Measurements from ENCODE around the gene GEMIN7. TPM values are rescaled to one million over a fixed set of nuclear protein-coding genes. Genes with fewer than 3 reads are reported as not detected.

GEMIN7 gene
- polyA plus RNA-seq, 1 donor (not counting 4 experiments of a cell fraction or from before 2014, with no cell fraction given) = 23.7 TPM

DNA sequence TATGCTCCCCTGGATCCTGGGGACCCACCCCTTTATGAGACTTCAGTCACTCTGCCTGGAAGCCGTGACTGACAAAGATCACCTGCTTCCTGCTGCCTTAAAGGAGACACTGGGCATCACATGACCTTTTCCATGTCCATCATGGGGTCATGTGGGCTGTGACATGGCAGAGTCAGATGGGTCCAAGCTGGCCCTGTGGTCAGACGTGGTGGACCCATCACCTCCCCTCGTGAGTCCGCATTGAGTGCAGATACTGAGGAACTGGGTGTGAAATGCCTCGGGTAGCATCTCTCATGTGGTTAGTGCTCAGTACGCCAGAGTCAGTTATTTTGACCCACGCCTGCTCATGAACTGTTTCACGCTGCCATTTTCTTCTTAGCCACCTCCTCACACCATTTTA, 54.6 kb downstream of the GEMIN7 start:
- Histone ChIP-seq H3K4me3 (ENCODE audit: control insufficient read depth in 2 of 3, extremely low read depth in 1 of 3, insufficient read depth in 2 of 3, low read depth in 1 of 3, low read length in 3 of 3) (no peak overlapping the region), H3K27me3 (ENCODE audit: control insufficient read depth, extremely low read depth, insufficient read depth, low read length) (no peaks in the 10 kb centered on the region), H3K9me1 (ENCODE audit: control insufficient read depth, extremely low read depth, insufficient read depth, low read length) (peaks cover 3% of the 10 kb centered on the region), H3K9me3 (ENCODE audit: control insufficient read depth, low read depth, low read length) (no peaks in the 10 kb centered on the region), H3K79me2 (ENCODE audit: control insufficient read depth, insufficient read depth, low read length) (peaks cover 35% of the 10 kb centered on the region), H3K4me1 (ENCODE audit: control insufficient read depth, extremely low read depth, insufficient read depth, low read length) (peaks cover 2% of the 10 kb centered on the region), H3K27ac (ENCODE audit: control insufficient read depth, insufficient read depth, low read length) (no peak overlapping the region), H3K9ac (ENCODE audit: control insufficient read depth, extremely low read depth, insufficient read depth, low read length) (no peak overlapping the region), H3K36me3 (ENCODE audit: control insufficient read depth in 2 of 2, extremely low read depth in 1 of 2, insufficient read depth in 2 of 2, low read length in 2 of 2) (peaks cover 0 to 7% of the 10 kb centered on the region in 2 experiments), H2AFZ (ENCODE audit: control insufficient read depth, low read length) (no peak overlapping the region), H3K4me2 (ENCODE audit: control insufficient read depth, extremely low read depth, insufficient read depth, low read depth, low read length) (no peak overlapping the region), H4K20me1 (ENCODE audit: control insufficient read depth, extremely low read depth, insufficient read depth, low read length) (peaks cover 3% of the 10 kb centered on the region)
- DNase-seq (ENCODE audit: low read depth, low spot score) (no peak), FAIRE-seq (no peak)
- dilution Hi-C loops (cut with MboI; ENCODE audit: extremely low pct_ligation_motif_present, low sequenced_read_pairs) = no loop called here
- TF ChIP-seq, protein P1, sequence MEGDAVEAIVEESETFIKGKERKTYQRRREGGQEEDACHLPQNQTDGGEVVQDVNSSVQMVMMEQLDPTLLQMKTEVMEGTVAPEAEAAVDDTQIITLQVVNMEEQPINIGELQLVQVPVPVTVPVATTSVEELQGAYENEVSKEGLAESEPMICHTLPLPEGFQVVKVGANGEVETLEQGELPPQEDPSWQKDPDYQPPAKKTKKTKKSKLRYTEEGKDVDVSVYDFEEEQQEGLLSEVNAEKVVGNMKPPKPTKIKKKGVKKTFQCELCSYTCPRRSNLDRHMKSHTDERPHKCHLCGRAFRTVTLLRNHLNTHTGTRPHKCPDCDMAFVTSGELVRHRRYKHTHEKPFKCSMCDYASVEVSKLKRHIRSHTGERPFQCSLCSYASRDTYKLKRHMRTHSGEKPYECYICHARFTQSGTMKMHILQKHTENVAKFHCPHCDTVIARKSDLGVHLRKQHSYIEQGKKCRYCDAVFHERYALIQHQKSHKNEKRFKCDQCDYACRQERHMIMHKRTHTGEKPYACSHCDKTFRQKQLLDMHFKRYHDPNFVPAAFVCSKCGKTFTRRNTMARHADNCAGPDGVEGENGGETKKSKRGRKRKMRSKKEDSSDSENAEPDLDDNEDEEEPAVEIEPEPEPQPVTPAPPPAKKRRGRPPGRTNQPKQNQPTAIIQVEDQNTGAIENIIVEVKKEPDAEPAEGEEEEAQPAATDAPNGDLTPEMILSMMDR (optimal IDR thresholded peaks at IDR 0.05 in 1 of 3, IDR thresholded peaks at IDR 0.05 in 1 of 3, conservative IDR thresholded peaks at IDR 0.05 in 1 of 3; ENCODE audit: extremely low read depth in 1 of 3, insufficient read depth in 2 of 3, low read length in 3 of 3) = no peak
- TF ChIP-seq EZH2 (IDR thresholded peaks at IDR 0.05; ENCODE audit: low read length) = no peak

DNA sequence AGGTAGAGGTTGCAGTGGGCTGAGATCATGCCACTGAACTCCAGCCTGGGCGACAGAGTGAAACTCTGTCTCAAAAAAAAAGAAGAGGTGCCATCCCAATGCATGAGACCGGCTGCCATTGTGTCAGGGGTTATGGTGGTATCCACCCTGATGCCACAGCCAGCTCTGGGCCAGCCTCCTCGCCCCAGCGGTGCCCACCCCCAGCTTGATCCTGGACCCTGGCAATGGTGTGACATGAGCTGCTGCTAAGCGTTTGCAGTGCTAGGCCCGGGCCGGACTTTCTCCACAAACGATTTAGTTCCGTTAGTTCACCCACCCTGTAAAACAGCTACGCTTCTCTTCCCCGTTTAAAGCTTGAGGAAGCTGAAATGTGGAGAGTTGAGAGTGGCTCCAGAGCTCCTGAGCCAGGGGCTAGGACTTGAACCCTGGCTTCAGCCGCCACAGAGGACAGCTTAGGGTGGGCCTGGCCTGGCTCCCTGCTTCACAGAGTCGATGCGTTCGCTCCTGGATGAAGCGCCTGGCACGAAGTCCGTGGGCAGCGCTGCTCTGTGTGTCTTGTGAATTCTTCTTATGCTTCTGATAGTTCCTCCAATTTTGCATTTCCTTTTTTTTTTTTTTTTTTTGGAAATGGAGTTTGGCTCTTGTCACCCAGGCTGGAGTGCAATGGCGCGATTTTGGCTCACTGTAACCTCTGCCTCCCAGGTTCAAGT, 56.3 kb downstream of the GEMIN7 start:
- no peaks in the 10 kb centered on the region for H3K27me3 ChIP-seq (ENCODE audit: control insufficient read depth, extremely low read depth, insufficient read depth, low read length)
- peaks cover 2% of the 10 kb centered on the region for H3K4me1 ChIP-seq (ENCODE audit: control insufficient read depth, extremely low read depth, insufficient read depth, low read length)
- TF ChIP-seq, protein P1 (optimal IDR thresholded peaks at IDR 0.05 in 1 of 3, IDR thresholded peaks at IDR 0.05 in 1 of 3, conservative IDR thresholded peaks at IDR 0.05 in 1 of 3; ENCODE audit: extremely low read depth in 1 of 3, insufficient read depth in 2 of 3, low read length in 3 of 3) = no peak
- TF ChIP-seq EZH2 (IDR thresholded peaks at IDR 0.05; ENCODE audit: low read length) = no peak
- FAIRE-seq (no peak), DNase-seq (ENCODE audit: low read depth, low spot score) (no peak)
- no peak overlapping the region for H3K4me2 ChIP-seq (ENCODE audit: control insufficient read depth, extremely low read depth, insufficient read depth, low read depth, low read length)
- no peak overlapping the region for H3K4me3 ChIP-seq (ENCODE audit: control insufficient read depth in 2 of 3, extremely low read depth in 1 of 3, insufficient read depth in 2 of 3, low read depth in 1 of 3, low read length in 3 of 3)
- dilution Hi-C loops (cut with MboI; ENCODE audit: extremely low pct_ligation_motif_present, low sequenced_read_pairs) = no loop called here
- H3K79me2 ChIP-seq (ENCODE audit: control insufficient read depth, insufficient read depth, low read length) = peaks cover 30% of the 10 kb centered on the region
- no peaks in the 10 kb centered on the region for H3K9me3 ChIP-seq (ENCODE audit: control insufficient read depth, low read depth, low read length)
- peaks cover 3% of the 10 kb centered on the region for H3K9me1 ChIP-seq (ENCODE audit: control insufficient read depth, extremely low read depth, insufficient read depth, low read length)
- peaks cover 0 to 5% of the 10 kb centered on the region in 2 experiments for H3K36me3 ChIP-seq (ENCODE audit: control insufficient read depth in 2 of 2, extremely low read depth in 1 of 2, insufficient read depth in 2 of 2, low read length in 2 of 2)
- no peak overlapping the region for H3K27ac ChIP-seq (ENCODE audit: control insufficient read depth, insufficient read depth, low read length)
- no peak overlapping the region for H2AFZ ChIP-seq (ENCODE audit: control insufficient read depth, low read length)
- H4K20me1 ChIP-seq (ENCODE audit: control insufficient read depth, extremely low read depth, insufficient read depth, low read length) = peaks cover 3% of the 10 kb centered on the region
- H3K9ac ChIP-seq (ENCODE audit: control insufficient read depth, extremely low read depth, insufficient read depth, low read length) = no peak overlapping the region
